ENCODE results near the gene RAB11FIP3.
A peak's percentile ranks its signal among the peaks of the same experiment; 100 is the strongest.

The RAB11FIP3 gene

GRCh38 chr16:426115-426905 lies 861 bp downstream of the RAB11FIP3 start:
- Histone ChIP-seq H3K4me1 (ENCODE audit: control insufficient read depth, low read length) (peaks cover 34% of the 10 kb centered on the region), H3K36me3 (ENCODE audit: control insufficient read depth, low read length) (peaks cover 16% of the 10 kb centered on the region), H3K9me2 (replicated peaks; ENCODE audit: control insufficient read depth, low read length) (no peaks in the 10 kb centered on the region), H3K9me3 (ENCODE audit: control insufficient read depth, insufficient read depth, low read length) (no peaks in the 10 kb centered on the region), H3F3A (ENCODE audit: control insufficient read depth, insufficient read depth) (no peaks in the 10 kb centered on the region), H3K79me2 (ENCODE audit: control insufficient read depth, low read length) (peaks cover 51% of the 10 kb centered on the region), H3K4me2 (ENCODE audit: low read length) (peak overlapping the region; percentile 87), H3K27ac (ENCODE audit: low read depth, low read length) (no peak overlapping the region), H4K20me1 (ENCODE audit: control insufficient read depth, insufficient read depth, low read depth, low read length) (peaks cover 8% of the 10 kb centered on the region; the same call in 1 of the 2 replicates), H3K27me3 (ENCODE audit: control insufficient read depth, low read length) (peaks cover 12% of the 10 kb centered on the region), H3K4me3 (ENCODE audit: low read length) (peak overlapping the region; percentile 86)
- TF ChIP-seq EZH2phosphoT487 (IDR thresholded peaks at IDR 0.05; ENCODE audit: borderline replicate concordance, low read length), result no peak
- TF ChIP-seq, protein P1, sequence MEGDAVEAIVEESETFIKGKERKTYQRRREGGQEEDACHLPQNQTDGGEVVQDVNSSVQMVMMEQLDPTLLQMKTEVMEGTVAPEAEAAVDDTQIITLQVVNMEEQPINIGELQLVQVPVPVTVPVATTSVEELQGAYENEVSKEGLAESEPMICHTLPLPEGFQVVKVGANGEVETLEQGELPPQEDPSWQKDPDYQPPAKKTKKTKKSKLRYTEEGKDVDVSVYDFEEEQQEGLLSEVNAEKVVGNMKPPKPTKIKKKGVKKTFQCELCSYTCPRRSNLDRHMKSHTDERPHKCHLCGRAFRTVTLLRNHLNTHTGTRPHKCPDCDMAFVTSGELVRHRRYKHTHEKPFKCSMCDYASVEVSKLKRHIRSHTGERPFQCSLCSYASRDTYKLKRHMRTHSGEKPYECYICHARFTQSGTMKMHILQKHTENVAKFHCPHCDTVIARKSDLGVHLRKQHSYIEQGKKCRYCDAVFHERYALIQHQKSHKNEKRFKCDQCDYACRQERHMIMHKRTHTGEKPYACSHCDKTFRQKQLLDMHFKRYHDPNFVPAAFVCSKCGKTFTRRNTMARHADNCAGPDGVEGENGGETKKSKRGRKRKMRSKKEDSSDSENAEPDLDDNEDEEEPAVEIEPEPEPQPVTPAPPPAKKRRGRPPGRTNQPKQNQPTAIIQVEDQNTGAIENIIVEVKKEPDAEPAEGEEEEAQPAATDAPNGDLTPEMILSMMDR (IDR thresholded peaks at IDR 0.05; ENCODE audit: low read depth, low read length, poor library complexity, severe bottlenecking), result no peak

- H3K27ac ChIP-seq (ENCODE audit: low read depth, low read length), result no peak overlapping the region
These were observed 1.4 kb downstream of the RAB11FIP3 start for GRCh38 chr16:426906-427249.

GRCh38 chr16:427250-427649 lies 1.8 kb downstream of the RAB11FIP3 start:
- H3K36me3 ChIP-seq (ENCODE audit: control insufficient read depth, low read length), result peaks cover 16% of the 10 kb centered on the region
- no peaks in the 10 kb centered on the region for H3K9me3 ChIP-seq (ENCODE audit: control insufficient read depth, insufficient read depth, low read length)
- peak overlapping the region; percentile 87 for H3K4me2 ChIP-seq (ENCODE audit: low read length)
- no peak overlapping the region for H3K27ac ChIP-seq (ENCODE audit: low read depth, low read length)
- no peaks in the 10 kb centered on the region for H3K9me2 ChIP-seq (replicated peaks; ENCODE audit: control insufficient read depth, low read length)
- H3K27me3 ChIP-seq (ENCODE audit: control insufficient read depth, low read length), result peaks cover 12% of the 10 kb centered on the region
- H3K4me1 ChIP-seq (ENCODE audit: control insufficient read depth, low read length), result peaks cover 34% of the 10 kb centered on the region
- peak overlapping the region; percentile 86 for H3K4me3 ChIP-seq (ENCODE audit: low read length)
- H4K20me1 ChIP-seq (ENCODE audit: control insufficient read depth, insufficient read depth, low read depth, low read length), result peaks cover 8% of the 10 kb centered on the region; the same call in 1 of the 2 replicates
- H3F3A ChIP-seq (ENCODE audit: control insufficient read depth, insufficient read depth), result no peaks in the 10 kb centered on the region
- TF ChIP-seq, protein P1 (IDR thresholded peaks at IDR 0.05; ENCODE audit: low read depth, low read length, poor library complexity, severe bottlenecking), result no peak
- no peak for TF ChIP-seq EZH2phosphoT487 (IDR thresholded peaks at IDR 0.05; ENCODE audit: borderline replicate concordance, low read length)
- H3K79me2 ChIP-seq (ENCODE audit: control insufficient read depth, low read length), result peaks cover 54% of the 10 kb centered on the region

More at GRCh38 chr16:426906-427249, 1.4 kb downstream of the RAB11FIP3 start:
- Histone ChIP-seq H3K4me2 (ENCODE audit: low read length) (peak overlapping the region; percentile 87), H3K79me2 (ENCODE audit: control insufficient read depth, low read length) (peaks cover 54% of the 10 kb centered on the region), H3K9me2 (replicated peaks; ENCODE audit: control insufficient read depth, low read length) (no peaks in the 10 kb centered on the region), H3K36me3 (ENCODE audit: control insufficient read depth, low read length) (peaks cover 16% of the 10 kb centered on the region), H3K4me1 (ENCODE audit: control insufficient read depth, low read length) (peaks cover 34% of the 10 kb centered on the region), H3K4me3 (ENCODE audit: low read length) (peak overlapping the region; percentile 86), H3K9me3 (ENCODE audit: control insufficient read depth, insufficient read depth, low read length) (no peaks in the 10 kb centered on the region), H3K27me3 (ENCODE audit: control insufficient read depth, low read length) (peaks cover 12% of the 10 kb centered on the region), H3F3A (ENCODE audit: control insufficient read depth, insufficient read depth) (no peaks in the 10 kb centered on the region), H4K20me1 (ENCODE audit: control insufficient read depth, insufficient read depth, low read depth, low read length) (peaks cover 8% of the 10 kb centered on the region; the same call in 1 of the 2 replicates)
- TF ChIP-seq, protein P1 (IDR thresholded peaks at IDR 0.05; ENCODE audit: low read depth, low read length, poor library complexity, severe bottlenecking), result no peak
- no peak for TF ChIP-seq EZH2phosphoT487 (IDR thresholded peaks at IDR 0.05; ENCODE audit: borderline replicate concordance, low read length)
